SK-N-SH treated with all-trans-retinoic acid at 6 μM for 48 hours (cell line): ENCODE data around the gene ARF1.

ENCODE experiments used
- ATAC-seq: fragments of 200-7000 bp; cut with Tn5 transposase; 3 replicates; pipeline ENCODE4 v1.9.1; 2020; ENCODE audit warnings: mild to moderate bottlenecking, moderate library complexity
- ARNTL ChIP-seq: fragments of 450-650 bp; formaldehyde crosslinking; IDR thresholded peaks from 2 replicates; pipeline ENCODE4 v1.5.0; 2020; ENCODE audit warnings: low read depth, mild to moderate bottlenecking, moderate library complexity, borderline replicate concordance
- BACH2 ChIP-seq: fragments of 250-450 bp; sonication (Bioruptor Pico); IDR thresholded peaks from 2 replicates; pipeline ENCODE4 v1.9.0; 2021; ENCODE audit warnings: mild to moderate bottlenecking, borderline replicate concordance
- CREB5 ChIP-seq: fragments of 250-450 bp; sonication (Bioruptor Pico); IDR thresholded peaks from 2 replicates; pipeline ENCODE4 v1.5.1; 2020; ENCODE audit warnings: low read depth, mild to moderate bottlenecking, moderate library complexity
- CSDC2 ChIP-seq: fragments of 250-450 bp; sonication (Bioruptor Pico); IDR thresholded peaks from 2 replicates; pipeline ENCODE4 v1.5.0; 2020; ENCODE audit warnings: mild to moderate bottlenecking, moderate library complexity
- CSRNP3 ChIP-seq: fragments of 250-450 bp; sonication (Bioruptor Pico); IDR thresholded peaks from 2 replicates; pipeline ENCODE4 v1.5.1; 2021; ENCODE audit warnings: mild to moderate bottlenecking, moderate library complexity
- ESRRG ChIP-seq: fragments of 250-450 bp; sonication (Bioruptor Pico); IDR thresholded peaks from 2 replicates; pipeline ENCODE4 v1.6.1; 2021; ENCODE audit warnings: mild to moderate bottlenecking
- GLIS3 ChIP-seq: fragments of 250-450 bp; sonication (Bioruptor Pico); IDR thresholded peaks from 2 replicates; pipeline ENCODE4 v1.5.0; 2020; ENCODE audit warnings: mild to moderate bottlenecking, moderate library complexity
- ISL1 ChIP-seq: fragments of 250-450 bp; sonication (Bioruptor Pico); IDR thresholded peaks from 2 replicates; pipeline ENCODE4 v2.1.2; 2022; ENCODE audit warnings: mild to moderate bottlenecking, moderate library complexity
- OSR1 ChIP-seq: fragments of 250-450 bp; sonication (Bioruptor Pico); IDR thresholded peaks from 2 replicates; pipeline ENCODE4 v1.8.0; 2022; ENCODE audit warnings: moderate library complexity, mild to moderate bottlenecking, inconsistent platforms
- POU6F1 ChIP-seq: fragments of 250-450 bp; sonication (Bioruptor Pico); IDR thresholded peaks from 2 replicates; pipeline ENCODE4 v1.8.0; 2021; ENCODE audit warnings: low read depth, mild to moderate bottlenecking, moderate library complexity, borderline replicate concordance
- RARB ChIP-seq: fragments of 250-450 bp; sonication (Bioruptor Pico); IDR thresholded peaks from 2 replicates; pipeline ENCODE4 v1.8.0; 2021; ENCODE audit warnings: mild to moderate bottlenecking, moderate library complexity
- SNAI2 ChIP-seq: fragments of 250-450 bp; sonication (Bioruptor Pico); IDR thresholded peaks from 2 replicates; pipeline ENCODE4 v1.5.0; 2020; ENCODE audit warnings: mild to moderate bottlenecking, moderate library complexity
- TCF4 ChIP-seq: fragments of 250-450 bp; sonication (Bioruptor Pico); IDR thresholded peaks from 2 replicates; pipeline ENCODE4 v1.8.0; 2021; ENCODE audit warnings: mild to moderate bottlenecking, moderate library complexity, borderline replicate concordance
- TOX ChIP-seq: fragments of 250-450 bp; sonication (Bioruptor Pico); IDR thresholded peaks from 2 replicates; pipeline ENCODE4 v1.8.0; 2021; ENCODE audit warnings: mild to moderate bottlenecking, moderate library complexity, borderline replicate concordance
- TSHZ2 ChIP-seq: fragments of 250-450 bp; sonication (Bioruptor Pico); IDR thresholded peaks from 2 replicates; pipeline ENCODE4 v1.5.0; 2020; ENCODE audit warnings: mild to moderate bottlenecking, moderate library complexity
- ZC3H10 ChIP-seq: fragments of 250-450 bp; sonication (Bioruptor Pico); IDR thresholded peaks from 2 replicates; pipeline ENCODE4 v1.5.1; 2021; ENCODE audit warnings: mild to moderate bottlenecking, moderate library complexity
- ZFP3 ChIP-seq: fragments of 250-450 bp; sonication (Bioruptor Pico); IDR thresholded peaks from 2 replicates; pipeline ENCODE4 v1.5.0; 2020; ENCODE audit warnings: mild to moderate bottlenecking, moderate library complexity
- ZFP30 ChIP-seq: fragments of 450-650 bp; formaldehyde crosslinking; IDR thresholded peaks from 2 replicates; pipeline ENCODE4 v1.5.0; 2022; ENCODE audit warnings: mild to moderate bottlenecking, moderate library complexity
- ZNF565 ChIP-seq: fragments of 450-650 bp; formaldehyde crosslinking; conservative IDR thresholded peaks from 2 replicates; pipeline ENCODE4 v1.5.0; 2020; ENCODE audit warnings: low read depth, mild to moderate bottlenecking, moderate library complexity
- ZNF70 ChIP-seq: fragments of 450-650 bp; formaldehyde crosslinking; IDR thresholded peaks from 2 replicates; pipeline ENCODE4 v1.5.0; 2020; ENCODE audit warnings: mild to moderate bottlenecking, moderate library complexity
- ZNF8 ChIP-seq: fragments of 450-650 bp; formaldehyde crosslinking; IDR thresholded peaks from 2 replicates; pipeline ENCODE4 v1.5.0; 2020; ENCODE audit warnings: mild to moderate bottlenecking, moderate library complexity
- TF ChIP-seq, protein P1 (sequence below): fragments of 250-450 bp; sonication (Bioruptor Pico); IDR thresholded peaks from 2 replicates; pipeline ENCODE4 v1.8.0; 2020; ENCODE audit warnings: mild to moderate bottlenecking, moderate library complexity, borderline replicate concordance

The ARF1 gene

GRCh38 chr1:228065543-228066347 is 16.8 kb upstream of the ARF1 start:
- no peak for ATAC-seq
- TF ChIP-seq GLIS3 (CRISPR knock-in tag) (no peak), CSDC2 (CRISPR knock-in tag) (no peak), CREB5 (CRISPR knock-in tag) (no peak), ZC3H10 (CRISPR knock-in tag) (no peak), POU6F1 (CRISPR knock-in tag) (no peak), TOX (no peak), CSRNP3 (CRISPR knock-in tag) (no peak), ESRRG (CRISPR knock-in tag) (no peak), ISL1 (CRISPR knock-in tag) (no peak), BACH2 (no peak), OSR1 (CRISPR knock-in tag) (no peak), RARB (CRISPR knock-in tag) (no peak), ZFP3 (CRISPR knock-in tag) (no peak), ZNF565 (CRISPR knock-in tag) (no peak), TSHZ2 (CRISPR knock-in tag) (no peak), TCF4 (CRISPR knock-in tag) (no peak), ZFP30 (CRISPR knock-in tag) (no peak)

GRCh38 chr1:228066416-228066815 is 16.1 kb upstream of the ARF1 start:
- TF ChIP-seq, protein P1, sequence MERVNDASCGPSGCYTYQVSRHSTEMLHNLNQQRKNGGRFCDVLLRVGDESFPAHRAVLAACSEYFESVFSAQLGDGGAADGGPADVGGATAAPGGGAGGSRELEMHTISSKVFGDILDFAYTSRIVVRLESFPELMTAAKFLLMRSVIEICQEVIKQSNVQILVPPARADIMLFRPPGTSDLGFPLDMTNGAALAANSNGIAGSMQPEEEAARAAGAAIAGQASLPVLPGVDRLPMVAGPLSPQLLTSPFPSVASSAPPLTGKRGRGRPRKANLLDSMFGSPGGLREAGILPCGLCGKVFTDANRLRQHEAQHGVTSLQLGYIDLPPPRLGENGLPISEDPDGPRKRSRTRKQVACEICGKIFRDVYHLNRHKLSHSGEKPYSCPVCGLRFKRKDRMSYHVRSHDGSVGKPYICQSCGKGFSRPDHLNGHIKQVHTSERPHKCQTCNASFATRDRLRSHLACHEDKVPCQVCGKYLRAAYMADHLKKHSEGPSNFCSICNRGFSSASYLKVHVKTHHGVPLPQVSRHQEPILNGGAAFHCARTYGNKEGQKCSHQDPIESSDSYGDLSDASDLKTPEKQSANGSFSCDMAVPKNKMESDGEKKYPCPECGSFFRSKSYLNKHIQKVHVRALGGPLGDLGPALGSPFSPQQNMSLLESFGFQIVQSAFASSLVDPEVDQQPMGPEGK = no peak
- TF ChIP-seq ZNF565 (CRISPR knock-in tag) (no peak), RARB (CRISPR knock-in tag) (no peak), TSHZ2 (CRISPR knock-in tag) (no peak), CSDC2 (CRISPR knock-in tag) (no peak), ISL1 (CRISPR knock-in tag) (no peak), CREB5 (CRISPR knock-in tag) (no peak), ZFP3 (CRISPR knock-in tag) (no peak), CSRNP3 (CRISPR knock-in tag) (no peak), SNAI2 (CRISPR knock-in tag) (no peak), GLIS3 (CRISPR knock-in tag) (no peak), ZNF8 (CRISPR knock-in tag) (no peak), BACH2 (no peak), ARNTL (CRISPR knock-in tag) (no peak), ZNF70 (CRISPR knock-in tag) (no peak)
- no peak for ATAC-seq
